Right atrium auricular region (tissue), 2 donors: ENCODE results near the gene NT5C2. TPM values are rescaled to one million over a fixed set of nuclear protein-coding genes. Genes with fewer than 3 reads are reported as not detected.
"Not testable (repeated sequence)": the region's sequence is repeated elsewhere in the genome, so short reads cannot be mapped to it uniquely, and the experiment has no call there.

Experiments used
- DNase-seq: peaks from one replicate; pipeline ENCODE4 v3.0.0-alpha.2; 2019; ENCODE audit warnings: low spot score
- H3K27ac ChIP-seq, 2 donors: fragments of 200-600 bp; sonication (generic); 1 replicate in 1 of 2; 2 replicates in 1 of 2; pipeline ENCODE4 v1.5.1; 2016 to 2019
- H3K27me3 ChIP-seq, 2 donors: fragments of 200-600 bp; sonication (generic); one replicate each; pipeline versions ENCODE4 v1.5.1 to v1.6.0; 2017 to 2019
- H3K36me3 ChIP-seq: fragments of 200-600 bp; sonication (generic); one replicate; pipeline ENCODE4 v1.5.1; 2016
- H3K4me1 ChIP-seq, 2 donors: fragments of 200-600 bp; sonication (generic); one replicate each; pipeline versions ENCODE4 v1.5.1 to v1.6.0; 2017 to 2019
- H3K4me3 ChIP-seq, 2 donors: fragments of 200-600 bp; sonication (generic); 1 replicate in 1 of 2; 2 replicates in 1 of 2; pipeline ENCODE4 v1.5.1; 2017 to 2019; ENCODE audit warnings: mild to moderate bottlenecking in 1 of 2, moderate library complexity in 1 of 2
- H3K9me3 ChIP-seq, 2 donors: fragments of 200-600 bp; sonication (generic); one replicate each; pipeline ENCODE4 v1.5.1; 2019
- total RNA-seq, 2 donors: library from RNA; depleted of rRNA; stranded (reverse); fragments of >200 nt; gene quantifications; one replicate each; pipeline ENCODE4 v1.1.0, GENCODE V29; 2016
- TF ChIP-seq, protein P1 (sequence below), 2 donors: fragments of 200-600 bp; sonication (generic); IDR thresholded peaks; one replicate each; pipeline ENCODE4 v1.5.1; 2019; ENCODE audit warnings: antibody characterized with exemption in 2 of 2

The NT5C2 gene
- total RNA-seq, 2 donors from 2014 or later, result 28.5 to 32.7 TPM

DNA sequence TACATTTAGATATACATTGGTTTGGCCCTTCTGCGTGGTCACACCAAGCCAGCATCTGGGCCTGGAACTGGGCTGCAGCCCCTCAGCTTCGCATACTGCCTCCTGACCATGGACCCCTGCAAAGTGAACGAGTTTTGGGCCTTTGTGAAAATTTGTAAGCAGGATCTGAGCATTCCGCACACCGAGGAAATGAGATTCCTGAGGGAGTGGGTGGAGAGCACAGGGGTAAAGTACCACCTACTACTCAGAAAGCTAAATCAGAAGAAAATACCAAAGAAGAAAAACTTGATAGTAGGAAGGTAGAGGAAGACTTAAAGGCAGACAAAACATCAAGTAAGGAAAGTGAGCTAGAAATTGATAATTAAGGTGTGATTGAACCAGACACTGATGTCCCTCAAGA lies 22.5 kb upstream of the NT5C2 start:
- TF ChIP-seq, protein P1, sequence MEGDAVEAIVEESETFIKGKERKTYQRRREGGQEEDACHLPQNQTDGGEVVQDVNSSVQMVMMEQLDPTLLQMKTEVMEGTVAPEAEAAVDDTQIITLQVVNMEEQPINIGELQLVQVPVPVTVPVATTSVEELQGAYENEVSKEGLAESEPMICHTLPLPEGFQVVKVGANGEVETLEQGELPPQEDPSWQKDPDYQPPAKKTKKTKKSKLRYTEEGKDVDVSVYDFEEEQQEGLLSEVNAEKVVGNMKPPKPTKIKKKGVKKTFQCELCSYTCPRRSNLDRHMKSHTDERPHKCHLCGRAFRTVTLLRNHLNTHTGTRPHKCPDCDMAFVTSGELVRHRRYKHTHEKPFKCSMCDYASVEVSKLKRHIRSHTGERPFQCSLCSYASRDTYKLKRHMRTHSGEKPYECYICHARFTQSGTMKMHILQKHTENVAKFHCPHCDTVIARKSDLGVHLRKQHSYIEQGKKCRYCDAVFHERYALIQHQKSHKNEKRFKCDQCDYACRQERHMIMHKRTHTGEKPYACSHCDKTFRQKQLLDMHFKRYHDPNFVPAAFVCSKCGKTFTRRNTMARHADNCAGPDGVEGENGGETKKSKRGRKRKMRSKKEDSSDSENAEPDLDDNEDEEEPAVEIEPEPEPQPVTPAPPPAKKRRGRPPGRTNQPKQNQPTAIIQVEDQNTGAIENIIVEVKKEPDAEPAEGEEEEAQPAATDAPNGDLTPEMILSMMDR (IDR thresholded peaks at IDR 0.05), result no peak
- Histone ChIP-seq H3K27ac (no peak overlapping the region), H3K9me3 (no peaks in the 10 kb centered on the region), H3K27me3 (no peaks in the 10 kb centered on the region), H3K36me3 (no peaks in the 10 kb centered on the region), H3K4me1 (no peaks in the 10 kb centered on the region), H3K4me3 (no peak overlapping the region)
- DNase-seq, result no peak

DNA sequence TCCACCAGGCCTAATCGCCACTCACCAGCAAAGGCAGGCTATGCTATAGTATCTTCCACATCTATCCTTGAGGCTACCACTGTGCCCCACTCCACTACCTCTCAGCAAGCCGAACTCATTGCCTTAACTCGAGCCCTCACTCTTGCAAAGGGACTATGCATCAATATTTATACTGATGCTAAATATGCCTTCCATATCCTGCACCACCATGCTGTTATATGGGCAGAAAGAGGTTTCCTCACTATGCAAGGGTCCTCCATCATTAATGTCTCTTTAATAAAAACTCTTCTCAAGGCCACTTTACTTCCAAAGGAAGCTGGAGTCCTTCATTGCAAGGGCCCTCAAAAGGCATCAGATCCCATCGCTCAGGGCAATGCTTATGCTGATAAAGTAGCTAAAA lies 17.2 kb upstream of the NT5C2 start:
- H3K36me3 ChIP-seq, H3K27me3 ChIP-seq, H3K27ac ChIP-seq, H3K4me1 ChIP-seq, H3K9me3 ChIP-seq, H3K4me3 ChIP-seq, DNase-seq: not testable (repeated sequence)

DNA sequence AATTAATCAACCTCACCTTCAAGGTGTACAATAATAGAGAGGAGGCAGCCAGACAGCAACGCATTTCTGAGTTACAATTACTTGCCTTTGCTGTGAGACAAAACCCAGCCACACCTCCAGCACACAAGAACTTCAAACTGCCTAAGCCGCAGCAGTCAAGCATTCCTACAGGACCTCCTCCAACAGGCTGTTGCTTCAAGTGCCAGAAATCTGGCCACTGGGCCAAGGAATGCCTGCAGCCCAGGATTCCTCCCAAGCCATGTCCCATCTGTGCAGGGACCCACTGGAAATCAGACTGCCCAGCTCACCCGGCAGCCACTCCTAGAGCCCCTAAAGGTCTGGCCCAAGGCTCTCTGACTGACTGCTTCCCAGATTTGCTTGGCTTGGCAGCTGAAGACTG lies 14.6 kb upstream of the NT5C2 start:
- H3K4me3 ChIP-seq, DNase-seq, H3K9me3 ChIP-seq, H3K27ac ChIP-seq, H3K36me3 ChIP-seq, H3K4me1 ChIP-seq, H3K27me3 ChIP-seq: not testable (repeated sequence)

DNA sequence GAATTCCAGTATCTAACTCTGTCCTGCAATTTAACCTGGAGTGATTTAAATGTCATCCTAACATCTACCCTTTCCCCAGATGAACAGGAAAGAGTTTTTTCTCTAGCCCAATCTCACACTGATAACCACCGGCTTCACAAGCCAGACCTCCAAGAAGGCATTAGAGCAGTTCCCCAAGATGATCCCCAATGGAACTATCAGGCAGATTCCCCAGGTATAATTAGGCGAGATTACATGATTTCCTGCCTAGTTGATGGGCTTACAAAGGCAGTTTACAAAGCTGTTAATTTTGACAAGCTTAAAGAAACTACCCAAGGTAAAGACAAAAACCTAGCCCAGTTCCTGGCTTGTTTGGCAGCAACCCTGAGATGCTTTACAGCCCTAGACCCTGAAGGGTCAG lies 14.1 kb upstream of the NT5C2 start:
- H3K27me3 ChIP-seq, result no peaks in the 10 kb centered on the region
- TF ChIP-seq, protein P1 (IDR thresholded peaks at IDR 0.05), result no peak
- H3K4me3 ChIP-seq, result no peak overlapping the region
- H3K27ac ChIP-seq, result no peak overlapping the region
- H3K4me1 ChIP-seq, result no peaks in the 10 kb centered on the region
- H3K36me3 ChIP-seq, result no peaks in the 10 kb centered on the region
- no peaks in the 10 kb centered on the region for H3K9me3 ChIP-seq
- no peak for DNase-seq

DNA sequence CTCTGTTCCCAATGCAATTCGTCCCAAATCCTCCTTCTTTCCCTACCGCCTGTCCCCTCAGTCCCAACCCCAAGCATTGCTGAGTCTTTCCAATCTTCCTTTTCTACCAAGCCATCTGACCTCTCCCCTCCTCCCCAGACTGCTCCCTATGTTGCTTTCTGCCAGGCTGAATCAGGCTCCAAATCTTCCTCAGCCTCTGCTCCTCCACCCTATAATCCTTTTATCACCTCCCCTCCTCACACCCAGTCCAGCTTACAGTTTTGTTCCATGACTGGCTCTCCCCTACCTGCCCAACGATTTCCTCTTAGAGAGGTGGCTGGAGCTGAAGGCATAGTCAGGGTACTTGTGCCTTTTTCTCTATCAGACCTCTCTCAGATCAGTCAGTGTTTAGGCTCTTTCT lies 13.6 kb upstream of the NT5C2 start:
- not testable (repeated sequence) for H3K4me1 ChIP-seq, DNase-seq, H3K27me3 ChIP-seq, H3K4me3 ChIP-seq, H3K27ac ChIP-seq, H3K9me3 ChIP-seq, H3K36me3 ChIP-seq

DNA sequence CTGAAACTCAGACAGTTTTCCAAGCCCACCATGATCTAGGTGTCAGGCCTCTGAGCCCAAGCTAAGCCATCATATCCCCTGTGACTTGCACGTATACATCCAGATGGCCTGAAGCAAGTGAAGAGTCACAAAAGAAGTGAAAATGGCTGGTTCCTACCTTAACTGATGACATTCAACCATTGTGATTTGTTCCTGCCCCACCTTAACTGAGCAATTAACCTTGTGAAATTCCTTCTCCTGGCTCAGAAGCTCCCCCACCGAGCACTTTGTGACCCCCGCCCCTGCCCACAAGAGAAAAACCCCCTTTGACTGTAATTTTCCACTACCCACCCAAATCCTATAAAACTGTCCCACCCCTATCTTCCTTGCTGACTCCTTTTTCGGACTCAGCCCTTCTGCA lies 12.3 kb upstream of the NT5C2 start:
- DNase-seq, H3K4me1 ChIP-seq, H3K9me3 ChIP-seq, H3K27ac ChIP-seq, H3K27me3 ChIP-seq, H3K36me3 ChIP-seq, H3K4me3 ChIP-seq: not testable (repeated sequence)

DNA sequence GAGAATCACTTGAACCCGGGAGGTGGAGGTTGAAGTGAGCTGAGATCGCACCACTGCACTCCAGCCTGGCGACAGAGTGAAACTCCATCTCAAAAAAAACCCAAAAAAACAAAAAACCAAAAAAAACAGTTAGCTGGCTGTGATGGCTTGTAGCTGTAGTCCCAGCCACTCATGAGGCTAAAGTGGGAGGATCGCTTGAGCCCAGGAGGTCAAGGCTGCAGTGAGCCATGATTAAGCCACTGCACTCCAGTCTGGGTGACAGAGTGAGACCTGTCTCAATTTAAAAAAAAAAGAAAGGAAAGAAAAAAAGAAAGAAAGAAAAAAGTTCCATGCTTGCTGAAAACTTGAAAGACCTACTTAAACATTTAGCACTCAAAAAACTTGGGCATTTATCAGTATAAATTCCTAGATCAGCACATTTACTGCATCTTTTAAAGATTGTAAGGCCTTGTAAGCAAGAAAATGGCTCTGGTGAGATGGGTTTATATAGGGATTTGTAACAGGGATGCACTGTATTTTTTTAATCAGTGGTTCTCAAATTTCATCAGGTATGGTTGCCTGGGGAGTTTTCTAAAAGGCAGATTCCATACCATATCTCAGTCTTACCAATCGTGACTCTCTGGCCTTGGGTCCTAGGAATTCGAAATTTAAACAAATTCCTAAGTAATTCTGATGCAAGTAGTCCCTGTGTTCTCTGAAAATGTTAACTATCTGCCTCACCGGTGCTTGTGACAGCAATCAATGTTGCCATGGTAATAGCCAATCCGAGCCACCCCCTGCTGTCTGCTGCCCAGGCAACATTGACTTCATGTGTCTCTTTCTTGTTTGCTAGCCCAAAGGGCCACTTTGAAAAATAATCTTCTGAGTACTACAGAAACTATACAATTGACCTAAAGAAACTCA lies 11.5 kb upstream of the NT5C2 start:
- H3K4me3 ChIP-seq, result no peak overlapping the region
- no peaks in the 10 kb centered on the region for H3K27me3 ChIP-seq
- DNase-seq, result no peak
- H3K4me1 ChIP-seq, result no peaks in the 10 kb centered on the region
- TF ChIP-seq, protein P1 (IDR thresholded peaks at IDR 0.05), result no peak
- no peaks in the 10 kb centered on the region for H3K36me3 ChIP-seq
- no peak overlapping the region for H3K27ac ChIP-seq
- H3K9me3 ChIP-seq, result no peaks in the 10 kb centered on the region

DNA sequence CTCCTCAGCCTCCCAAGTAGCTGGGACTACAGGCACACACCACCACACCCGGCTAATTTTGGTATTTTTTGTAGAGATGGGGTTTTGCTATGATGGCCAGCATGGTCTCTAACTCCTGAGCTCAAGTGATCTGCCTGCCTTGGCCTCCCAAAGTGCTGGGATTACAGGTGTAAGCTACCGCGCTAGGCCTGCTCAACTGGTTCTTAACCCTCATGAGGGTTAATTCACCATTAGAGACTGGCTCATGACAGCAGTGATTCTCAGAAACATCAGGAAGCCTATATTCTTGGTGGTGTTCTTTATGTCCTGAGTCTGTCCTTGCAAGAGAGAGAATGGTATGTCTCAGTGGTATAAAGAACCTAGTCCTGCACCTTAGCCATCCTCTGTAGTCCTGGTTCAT lies 10.4 kb upstream of the NT5C2 start:
- TF ChIP-seq, protein P1 (IDR thresholded peaks at IDR 0.05), result no peak
- no peak for DNase-seq
- no peaks in the 10 kb centered on the region for H3K4me1 ChIP-seq
- no peaks in the 10 kb centered on the region for H3K27me3 ChIP-seq
- no peaks in the 10 kb centered on the region for H3K36me3 ChIP-seq
- no peaks in the 10 kb centered on the region for H3K9me3 ChIP-seq
- no peak overlapping the region for H3K4me3 ChIP-seq
- H3K27ac ChIP-seq, result no peak overlapping the region
